ENCODE data around the gene CHST6. TPM values are rescaled to one million over a fixed set of nuclear protein-coding genes. Genes with fewer than 3 reads are reported as not detected.

The CHST6 gene
- total and polyA plus RNA-seq, 2 of the 8 experiments (the other 6 are each of a cell fraction or from before 2014, with no cell fraction given), result 18.2 to 25.4 TPM

- H3K79me2 ChIP-seq (ENCODE audit: control insufficient read depth in 1 of 2, insufficient read depth in 2 of 2, low read length in 2 of 2), result no peaks in the 10 kb centered on the region
- 95% methylated on average over 80 of the region's 81 CpGs; no CpG with 5 or more reads in 1 of the 2 experiments for WGBS, 2 experiments (ENCODE audit: extremely low coverage in 1 of 2, insufficient coverage in 1 of 2, insufficient read length in 1 of 2, insufficient replicate concordance in 2 of 2, low coverage in 1 of 2, low lambda C conversion rate in 2 of 2, missing lambda C conversion rate in 1 of 2)
- no peaks in the 10 kb centered on the region for H3K23me2 ChIP-seq (ENCODE audit: low read depth, low read length)
- H3K4me3 ChIP-seq (ENCODE audit: extremely low read depth in 1 of 4, insufficient read depth in 2 of 4, low read depth in 3 of 4, low read length in 4 of 4), result no peak overlapping the region
- H3K18ac ChIP-seq (ENCODE audit: extremely low read depth, low read length), result no peak overlapping the region
- no peaks in the 10 kb centered on the region for H3K27me3 ChIP-seq (replicated peaks in 1 of 4; ENCODE audit: control insufficient read depth in 3 of 4, extremely low read depth in 1 of 4, insufficient read depth in 3 of 4, low read length in 3 of 4)
- H2BK120ac ChIP-seq (replicated peaks; ENCODE audit: low read depth, low read length), result no peak overlapping the region
- no peak overlapping the region for H2BK5ac ChIP-seq (ENCODE audit: low read depth, low read length)
- POLR2A ChIA-PET (ENCODE audit: partially characterized antibody), result interaction anchor here (0.7 to 1.8 kb wide), 4 partner anchors 11 to 304 kb away, joined by 3 to 6 read pairs (median 4); partner anchors contain the start of gene CHST6
- H2AK5ac ChIP-seq (ENCODE audit: low read depth, low read length), result no peak overlapping the region
- no peak overlapping the region for H3K23ac ChIP-seq (ENCODE audit: insufficient read length)
- no peak overlapping the region for H2BK12ac ChIP-seq (ENCODE audit: low read depth, low read length)
- DNase-seq (ENCODE audit: low read depth in 1 of 2, low spot score in 2 of 2), result no peak
- no peak overlapping the region for H2BK20ac ChIP-seq (ENCODE audit: low read length)
- H3K9me3 ChIP-seq (ENCODE audit: insufficient read depth in 2 of 2, low read depth in 1 of 2, low read length in 1 of 2), result no peaks in the 10 kb centered on the region
- H3K36me3 ChIP-seq (ENCODE audit: control insufficient read depth in 2 of 4, insufficient read depth in 4 of 4, low read length in 3 of 4), result no peaks in the 10 kb centered on the region
- no peaks in the 10 kb centered on the region for H3K4me1 ChIP-seq (replicated peaks in 1 of 4; ENCODE audit: control insufficient read depth in 3 of 4, insufficient read depth in 4 of 4, low read length in 3 of 4)
- no peak overlapping the region for H2BK15ac ChIP-seq (ENCODE audit: low read length)
- H4K8ac ChIP-seq (ENCODE audit: extremely low read depth, insufficient read depth, low read length), result peak overlapping the region; percentile 77
- no peaks in the 10 kb centered on the region for H4K20me1 ChIP-seq (replicated peaks in 1 of 2; ENCODE audit: control insufficient read depth in 1 of 2, insufficient read depth in 2 of 2, low read length in 2 of 2)
- peak overlapping the region; percentile 46 for H4K91ac ChIP-seq (replicated peaks; ENCODE audit: insufficient read length, low read length)
- H3K27ac ChIP-seq (ENCODE audit: low read depth, low read length), result no peak overlapping the region
- H3K56ac ChIP-seq (replicated peaks; ENCODE audit: insufficient read length, low read depth, low read length), result no peak overlapping the region
- no peak overlapping the region; a peak in 1 of 7 replicates for H3K9ac ChIP-seq (replicated peaks in 1 of 4; ENCODE audit: extremely low read depth in 1 of 4, low read depth in 3 of 4, low read length in 3 of 4)
- no peak overlapping the region for H3K4ac ChIP-seq (replicated peaks; ENCODE audit: insufficient read length, low read depth, low read length)
- no peak overlapping the region; the same call in 1 of the 2 replicates for H2AFZ ChIP-seq (ENCODE audit: low read length)
- CTCF ChIA-PET (ENCODE audit: partially characterized antibody), result interaction anchor here (0.8 to 2.3 kb wide), 4 partner anchors 11 to 33 kb away, joined by 4 to 34 read pairs (median 4); no protein-coding TSS in a partner anchor
- no peaks in the 10 kb centered on the region for H3K79me1 ChIP-seq (ENCODE audit: low read depth, low read length)
- no peak overlapping the region for H3K14ac ChIP-seq (ENCODE audit: insufficient read length)
- FAIRE-seq, result no peak
- H4K5ac ChIP-seq (ENCODE audit: insufficient read length, low read depth, low read length), result no peak overlapping the region
- H3K4me2 ChIP-seq (ENCODE audit: insufficient read depth in 1 of 2, low read depth in 2 of 2, low read length in 2 of 2), result no peak overlapping the region
- TF ChIP-seq, protein P1, sequence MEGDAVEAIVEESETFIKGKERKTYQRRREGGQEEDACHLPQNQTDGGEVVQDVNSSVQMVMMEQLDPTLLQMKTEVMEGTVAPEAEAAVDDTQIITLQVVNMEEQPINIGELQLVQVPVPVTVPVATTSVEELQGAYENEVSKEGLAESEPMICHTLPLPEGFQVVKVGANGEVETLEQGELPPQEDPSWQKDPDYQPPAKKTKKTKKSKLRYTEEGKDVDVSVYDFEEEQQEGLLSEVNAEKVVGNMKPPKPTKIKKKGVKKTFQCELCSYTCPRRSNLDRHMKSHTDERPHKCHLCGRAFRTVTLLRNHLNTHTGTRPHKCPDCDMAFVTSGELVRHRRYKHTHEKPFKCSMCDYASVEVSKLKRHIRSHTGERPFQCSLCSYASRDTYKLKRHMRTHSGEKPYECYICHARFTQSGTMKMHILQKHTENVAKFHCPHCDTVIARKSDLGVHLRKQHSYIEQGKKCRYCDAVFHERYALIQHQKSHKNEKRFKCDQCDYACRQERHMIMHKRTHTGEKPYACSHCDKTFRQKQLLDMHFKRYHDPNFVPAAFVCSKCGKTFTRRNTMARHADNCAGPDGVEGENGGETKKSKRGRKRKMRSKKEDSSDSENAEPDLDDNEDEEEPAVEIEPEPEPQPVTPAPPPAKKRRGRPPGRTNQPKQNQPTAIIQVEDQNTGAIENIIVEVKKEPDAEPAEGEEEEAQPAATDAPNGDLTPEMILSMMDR (IDR thresholded peaks at IDR 0.05; ENCODE audit: control extremely low read depth in 1 of 3, insufficient read depth in 1 of 3, low read depth in 1 of 3, low read length in 3 of 3), result no peak
- TF ChIP-seq CBX8 (IDR thresholded peaks at IDR 0.05; ENCODE audit: borderline replicate concordance, low read depth, low read length) (no peak), TAF7 (optimal IDR thresholded peaks at IDR 0.05; ENCODE audit: borderline replicate concordance, low read depth, low read length) (no peak), FOSL1 (IDR thresholded peaks at IDR 0.05; ENCODE audit: insufficient read depth, low read depth, low read length) (no peak), TCF12 (IDR thresholded peaks at IDR 0.05; ENCODE audit: low read depth, low read length) (no peak), TEAD4 (IDR thresholded peaks at IDR 0.05; ENCODE audit: low read depth, low read length) (no peak), NANOG (IDR thresholded peaks at IDR 0.05; ENCODE audit: insufficient read depth, low read depth, low read length, poor library complexity, severe bottlenecking) (no peak), RXRA (IDR thresholded peaks at IDR 0.05; ENCODE audit: insufficient read depth, low read depth, low read length) (no peak), TAF1 (IDR thresholded peaks at IDR 0.05; ENCODE audit: low read depth, low read length) (no peak)
These were observed 34.0 kb upstream of the CHST6 start for GRCh38 chr16:75529056-75529905.
